Head of caudate nucleus (tissue), 42 donors: ENCODE results near the gene CACNA1I.

Source experiments
- DNase-seq, 42 donors: peaks; one replicate each; pipeline versions ENCODE4 v3.0.0 to v3.0.0-alpha.2; 2020 to 2021; ENCODE audit warnings: mixed read lengths in 7 of 42
- intact Hi-C: fragments of 100-400 bp; cut with DNase I; formaldehyde crosslinking; loops from one replicate; pipeline ENCODE4 v1.15.0; 2022

The CACNA1I gene

DNA sequence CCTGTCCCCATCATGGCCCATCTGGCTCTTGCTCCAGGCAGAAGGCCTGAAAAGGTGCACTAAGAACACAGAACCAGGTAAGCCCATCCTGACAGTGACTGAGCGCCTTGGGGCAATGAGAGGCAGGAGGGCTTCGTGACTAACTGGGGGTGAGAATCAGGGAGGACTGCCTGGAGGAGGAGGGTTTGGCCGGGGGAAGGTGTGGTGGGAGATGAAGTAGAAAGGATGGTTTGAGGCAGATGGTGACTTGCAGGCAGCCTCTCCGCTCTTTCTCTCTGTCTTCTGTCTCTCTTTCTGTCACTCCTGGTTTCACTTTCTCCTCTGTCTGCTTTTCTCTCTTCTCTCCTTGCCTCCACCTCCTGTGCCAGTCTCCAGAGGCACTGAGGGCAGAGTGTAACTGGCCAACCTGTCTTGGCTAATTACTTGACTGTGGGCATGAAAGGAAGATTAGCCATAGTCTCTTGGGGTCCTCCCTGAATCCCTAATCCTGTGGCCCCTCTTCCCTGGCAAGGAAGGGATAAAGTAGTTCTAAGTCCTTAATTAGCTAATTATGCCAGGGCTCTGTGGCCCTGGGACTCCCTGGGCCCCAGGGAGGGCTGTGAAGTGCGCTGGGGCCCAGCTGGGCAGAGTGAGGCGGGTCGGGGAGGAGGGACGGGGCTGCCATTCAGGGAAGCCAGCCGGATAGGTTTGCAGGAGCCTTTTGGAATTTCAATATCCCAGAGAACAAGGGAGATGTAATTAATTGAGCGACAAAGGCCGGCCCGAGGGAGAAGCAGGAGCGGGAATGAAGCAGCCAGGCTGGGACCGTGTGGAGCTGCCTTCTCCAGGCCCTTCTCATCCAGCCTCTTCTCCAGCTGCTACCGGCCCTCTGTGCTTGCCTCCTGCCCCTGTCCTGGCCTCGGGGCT is 61.1 kb downstream of the CACNA1I start:
- intact Hi-C loops: no loop called here
- no peak for DNase-seq

DNA sequence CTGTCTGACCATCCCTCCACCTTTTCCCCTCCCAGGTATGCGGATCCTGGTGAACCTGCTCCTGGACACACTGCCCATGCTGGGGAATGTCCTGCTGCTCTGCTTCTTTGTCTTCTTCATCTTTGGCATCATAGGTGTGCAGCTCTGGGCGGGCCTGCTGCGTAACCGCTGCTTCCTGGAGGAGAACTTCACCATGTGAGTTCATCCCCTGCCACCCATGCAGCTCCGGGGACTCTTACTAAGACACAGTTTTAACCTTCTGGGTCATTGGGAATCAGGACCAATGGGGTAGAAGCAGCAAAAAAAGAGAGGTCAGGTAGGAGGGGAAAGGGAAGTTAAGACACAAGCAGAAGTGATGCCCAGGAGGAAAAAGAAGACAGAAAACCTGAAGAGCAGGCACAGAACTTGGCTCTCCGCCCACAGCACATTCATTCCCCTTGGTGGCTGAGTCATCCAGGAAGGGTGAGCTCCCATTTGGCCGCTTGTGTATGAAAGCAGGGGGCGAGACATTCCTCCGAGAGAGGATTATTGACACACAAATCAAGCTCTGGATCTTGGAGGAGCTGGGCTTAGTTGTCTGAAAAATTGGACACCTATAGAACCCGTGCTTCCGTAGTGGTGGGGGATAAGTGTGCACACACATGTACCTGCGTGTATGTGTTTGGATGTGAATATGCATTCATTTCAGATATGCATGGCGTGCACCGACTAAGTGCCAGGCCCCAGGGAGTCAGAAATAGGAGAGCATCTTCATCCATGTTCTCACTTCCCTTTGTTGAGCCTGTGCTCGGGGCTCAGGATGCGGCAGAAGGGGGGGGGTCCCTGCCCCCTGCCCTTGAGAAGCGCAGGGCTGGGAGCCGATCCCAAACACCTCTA is 64.2 kb downstream of the CACNA1I start:
- peak in 38 of 42 donors; percentile 29 to 85 (median 53) for DNase-seq
- intact Hi-C loops: no loop called here

DNA sequence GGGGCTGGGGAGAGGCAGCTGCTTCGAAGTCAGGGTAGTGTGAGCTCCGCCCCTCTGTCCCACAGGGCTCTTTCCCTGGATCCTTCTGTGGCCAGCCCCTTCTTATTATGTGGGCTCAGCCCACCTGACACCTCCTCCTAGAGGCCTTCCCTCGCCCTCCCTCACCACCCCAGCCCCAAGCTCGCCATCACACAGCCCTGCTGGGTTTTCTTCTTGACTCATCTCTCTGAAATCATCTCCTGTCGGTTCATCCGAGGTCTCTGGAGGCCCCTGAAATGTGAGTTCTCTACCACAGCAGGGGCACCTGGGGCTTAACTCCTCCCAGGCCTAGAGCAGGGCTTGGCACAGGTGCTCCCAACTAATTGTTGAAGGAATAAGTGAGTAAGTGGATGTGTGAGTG is 65.2 kb downstream of the CACNA1I start:
- intact Hi-C loops: no loop called here
- no peak for DNase-seq

DNA sequence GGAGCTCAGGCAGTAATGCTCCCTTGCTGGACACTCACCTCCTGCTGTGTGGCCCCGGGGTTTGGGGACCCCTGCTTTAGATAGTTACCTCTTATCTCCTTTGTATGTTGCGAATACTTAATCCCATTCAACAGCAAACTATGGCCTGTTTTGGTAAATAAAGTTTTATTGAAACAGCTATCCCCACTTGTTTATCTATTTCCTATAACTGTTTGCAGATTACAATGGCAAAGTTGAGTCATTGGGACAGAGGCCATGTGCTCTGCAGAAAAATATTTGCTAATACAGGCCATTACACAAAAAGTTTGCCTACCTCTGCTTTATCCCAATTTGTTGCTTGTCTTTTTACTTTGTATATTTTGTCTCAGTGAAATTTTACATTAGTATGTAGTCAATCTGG is 68.4 kb downstream of the CACNA1I start:
- intact Hi-C loops: no loop called here
- no peak for DNase-seq

DNA sequence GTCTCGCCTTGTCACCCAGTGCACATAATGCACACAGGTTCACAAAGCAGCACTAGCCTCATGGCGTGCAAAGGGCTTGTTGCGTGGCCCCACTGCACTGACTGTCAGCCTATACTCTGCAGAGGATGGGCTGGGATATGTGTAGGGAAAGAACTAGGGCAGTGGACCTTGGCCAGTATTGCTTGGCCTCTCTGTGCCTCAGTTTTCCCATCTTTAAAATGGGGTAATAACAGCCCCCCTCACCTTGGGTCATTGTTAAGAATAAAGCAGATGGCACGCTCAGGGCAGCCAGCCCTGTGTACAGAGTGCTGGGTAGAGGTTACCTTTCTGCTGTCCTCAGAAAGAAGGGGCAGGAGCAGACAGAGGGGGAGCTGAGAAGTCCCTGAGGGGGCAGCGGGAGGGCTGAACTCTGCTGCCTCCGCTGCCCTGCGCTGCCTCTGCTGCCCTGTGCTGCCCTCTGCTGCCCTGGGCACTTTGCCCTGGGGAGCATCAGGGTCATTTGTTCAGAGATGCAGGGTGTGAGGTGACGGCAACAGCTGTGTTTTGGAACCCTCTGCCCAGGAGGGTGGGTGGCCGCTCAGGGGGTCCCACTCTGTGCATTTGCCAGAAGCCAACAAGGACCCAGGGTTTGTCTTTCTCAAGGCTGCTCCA is 71.2 kb downstream of the CACNA1I start:
- intact Hi-C loops: no loop called here
- no peak for DNase-seq

DNA sequence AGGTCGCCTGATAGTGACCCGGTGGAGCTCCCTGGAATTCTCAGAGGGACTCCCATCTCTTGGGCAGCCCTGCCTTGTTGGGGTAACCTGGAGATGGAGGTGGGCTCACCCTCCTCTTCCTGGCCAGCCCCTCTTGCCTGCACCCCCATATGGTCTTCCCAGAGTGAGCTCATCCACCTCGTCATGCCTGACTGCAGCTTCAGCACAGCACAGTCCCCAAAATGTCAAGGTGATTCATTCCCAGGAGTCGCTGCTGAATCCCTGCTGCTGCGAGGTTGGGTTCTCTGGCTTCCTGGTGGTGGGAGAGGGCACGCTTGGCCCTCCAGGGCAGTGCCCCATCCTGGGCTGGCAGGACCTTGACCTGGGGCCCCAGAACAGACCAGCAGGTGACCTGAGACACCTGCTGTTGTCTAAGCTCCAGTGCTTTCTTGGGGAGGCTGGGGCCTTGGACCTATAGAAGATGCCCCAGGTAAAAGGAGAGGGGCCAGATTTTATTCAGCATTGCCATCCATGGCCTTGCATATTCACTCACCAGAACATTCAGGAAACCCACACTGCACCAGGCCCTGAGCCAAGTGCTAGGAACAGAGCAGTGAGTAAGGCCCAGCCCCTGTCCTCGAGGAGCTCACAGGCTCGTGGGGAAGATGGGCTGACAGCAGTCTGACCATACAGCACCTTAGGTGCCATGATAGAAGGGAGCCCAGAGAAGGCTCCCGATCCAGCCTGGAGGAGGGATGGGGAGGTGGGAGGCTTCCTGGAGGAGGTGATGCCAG is 72.9 kb downstream of the CACNA1I start:
- intact Hi-C loops: no loop called here
- peak in 30 of 42 donors; percentile 4 to 77 (median 40) for DNase-seq

DNA sequence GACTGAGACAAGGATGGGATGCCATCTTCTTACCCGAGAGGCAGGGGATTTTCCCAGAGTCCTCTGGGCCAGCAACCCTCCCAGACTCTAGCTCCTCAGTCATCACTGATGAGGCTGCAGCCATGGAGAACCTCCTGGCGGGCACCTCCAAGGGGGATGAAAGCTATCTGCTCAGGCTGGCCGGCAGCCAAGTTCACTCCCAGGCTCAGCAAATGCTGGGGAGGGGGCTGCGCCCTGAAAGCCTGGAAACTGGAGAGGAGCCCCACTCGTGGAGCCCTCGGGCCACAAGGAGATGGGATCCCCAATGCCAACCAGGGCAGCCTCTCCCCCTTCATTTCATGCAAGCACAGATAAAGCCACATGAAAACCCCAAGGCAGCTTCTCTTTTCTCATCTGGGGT is 75.0 kb downstream of the CACNA1I start:
- intact Hi-C loops: no loop called here
- no peak for DNase-seq

DNA sequence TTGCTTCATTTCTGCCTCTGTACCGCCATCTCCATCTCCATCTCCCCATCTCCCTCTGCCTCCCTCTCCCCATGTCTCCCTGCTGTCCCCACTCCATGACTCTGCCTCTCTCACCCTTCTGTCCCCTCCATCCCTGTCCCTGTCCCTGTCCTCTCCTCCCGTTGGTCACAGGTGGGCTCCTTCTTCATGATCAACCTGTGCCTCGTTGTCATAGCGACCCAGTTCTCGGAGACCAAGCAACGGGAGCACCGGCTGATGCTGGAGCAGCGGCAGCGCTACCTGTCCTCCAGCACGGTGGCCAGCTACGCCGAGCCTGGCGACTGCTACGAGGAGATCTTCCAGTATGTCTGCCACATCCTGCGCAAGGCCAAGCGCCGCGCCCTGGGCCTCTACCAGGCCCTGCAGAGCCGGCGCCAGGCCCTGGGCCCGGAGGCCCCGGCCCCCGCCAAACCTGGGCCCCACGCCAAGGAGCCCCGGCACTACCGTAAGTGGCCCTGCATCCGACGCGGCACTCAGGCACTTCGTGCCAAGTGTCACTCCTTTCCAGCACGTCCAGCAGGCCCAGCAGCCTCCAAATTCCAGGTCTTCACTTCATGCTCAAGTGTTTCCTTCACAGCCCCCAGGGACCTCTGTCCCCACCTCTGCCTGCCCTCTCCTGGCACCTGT is 76.0 kb downstream of the CACNA1I start:
- intact Hi-C loops: no loop called here
- DNase-seq: no peak

DNA sequence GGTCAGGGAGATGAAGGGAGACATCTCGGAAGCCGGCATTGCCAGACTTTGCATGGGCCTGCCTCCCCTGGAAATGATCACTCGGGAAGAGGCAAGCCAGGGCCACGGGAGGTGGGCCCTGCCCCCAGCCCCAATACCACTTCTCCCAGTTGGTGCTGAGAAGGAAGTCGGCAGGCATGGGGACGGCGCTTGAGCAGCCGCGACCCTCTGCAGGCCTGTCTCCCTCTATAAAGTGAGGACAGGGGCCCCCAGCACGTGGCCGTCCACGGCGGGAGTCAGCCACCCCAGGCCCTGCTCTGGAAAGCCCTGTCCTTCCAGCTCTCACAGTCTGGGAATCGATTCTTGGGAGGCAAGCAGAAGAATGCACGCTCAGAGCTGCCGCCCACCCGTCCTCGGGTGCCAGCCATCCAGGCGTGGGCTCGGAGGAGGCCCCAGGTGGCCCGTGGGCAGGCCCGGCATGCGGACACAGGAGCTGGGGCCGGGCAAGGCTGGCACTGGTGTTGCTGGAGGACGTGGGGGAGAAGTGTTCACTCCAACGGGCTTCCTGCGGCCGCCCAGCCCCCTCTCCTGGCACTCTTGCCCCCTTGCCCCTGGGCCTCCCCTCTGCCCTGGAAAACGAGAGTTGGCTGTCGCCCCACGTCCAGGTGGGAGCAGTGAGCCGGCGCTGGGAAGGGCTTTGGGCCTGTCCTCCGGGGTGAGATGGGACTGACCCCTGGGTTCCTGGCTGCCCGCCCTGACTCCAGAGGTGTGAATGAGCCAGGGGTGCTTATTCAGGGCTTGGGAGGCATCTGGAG is 77.5 kb downstream of the CACNA1I start:
- peak in 2 of 42 donors; percentile 17 to 46 for DNase-seq
- intact Hi-C loops: no loop called here

DNA sequence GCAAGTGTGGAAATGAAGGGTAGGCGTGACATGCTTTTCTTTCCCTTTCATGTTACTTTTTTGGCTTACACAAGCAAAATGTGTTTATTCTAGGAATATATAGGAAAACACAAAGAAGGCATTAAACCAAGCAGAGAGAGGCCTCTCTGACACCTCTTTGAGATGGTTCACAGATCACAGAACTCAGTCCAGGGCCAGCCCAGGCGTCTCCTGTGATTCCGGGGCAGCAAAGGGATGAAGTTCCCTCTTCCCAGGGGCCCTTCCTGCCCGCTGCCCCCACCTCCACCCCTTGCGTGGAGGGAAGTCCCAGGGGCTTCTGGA is 78.0 kb downstream of the CACNA1I start:
- no peak for DNase-seq
- intact Hi-C loops: no loop called here

DNA sequence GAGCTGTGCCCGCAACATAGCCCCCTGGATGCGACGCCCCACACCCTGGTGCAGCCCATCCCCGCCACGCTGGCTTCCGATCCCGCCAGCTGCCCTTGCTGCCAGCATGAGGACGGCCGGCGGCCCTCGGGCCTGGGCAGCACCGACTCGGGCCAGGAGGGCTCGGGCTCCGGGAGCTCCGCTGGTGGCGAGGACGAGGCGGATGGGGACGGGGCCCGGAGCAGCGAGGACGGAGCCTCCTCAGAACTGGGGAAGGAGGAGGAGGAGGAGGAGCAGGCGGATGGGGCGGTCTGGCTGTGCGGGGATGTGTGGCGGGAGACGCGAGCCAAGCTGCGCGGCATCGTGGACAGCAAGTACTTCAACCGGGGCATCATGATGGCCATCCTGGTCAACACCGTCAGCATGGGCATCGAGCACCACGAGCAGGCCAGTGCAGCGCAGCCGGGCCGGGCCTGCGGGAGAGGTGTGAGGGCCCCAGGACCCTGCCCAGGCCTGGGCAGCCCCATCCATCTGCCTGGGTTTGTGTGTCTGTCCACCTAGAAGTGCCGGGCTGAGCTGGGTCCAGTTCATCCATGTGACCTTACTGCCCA is 79.0 kb downstream of the CACNA1I start:
- intact Hi-C loops: no loop called here
- no peak for DNase-seq

DNA sequence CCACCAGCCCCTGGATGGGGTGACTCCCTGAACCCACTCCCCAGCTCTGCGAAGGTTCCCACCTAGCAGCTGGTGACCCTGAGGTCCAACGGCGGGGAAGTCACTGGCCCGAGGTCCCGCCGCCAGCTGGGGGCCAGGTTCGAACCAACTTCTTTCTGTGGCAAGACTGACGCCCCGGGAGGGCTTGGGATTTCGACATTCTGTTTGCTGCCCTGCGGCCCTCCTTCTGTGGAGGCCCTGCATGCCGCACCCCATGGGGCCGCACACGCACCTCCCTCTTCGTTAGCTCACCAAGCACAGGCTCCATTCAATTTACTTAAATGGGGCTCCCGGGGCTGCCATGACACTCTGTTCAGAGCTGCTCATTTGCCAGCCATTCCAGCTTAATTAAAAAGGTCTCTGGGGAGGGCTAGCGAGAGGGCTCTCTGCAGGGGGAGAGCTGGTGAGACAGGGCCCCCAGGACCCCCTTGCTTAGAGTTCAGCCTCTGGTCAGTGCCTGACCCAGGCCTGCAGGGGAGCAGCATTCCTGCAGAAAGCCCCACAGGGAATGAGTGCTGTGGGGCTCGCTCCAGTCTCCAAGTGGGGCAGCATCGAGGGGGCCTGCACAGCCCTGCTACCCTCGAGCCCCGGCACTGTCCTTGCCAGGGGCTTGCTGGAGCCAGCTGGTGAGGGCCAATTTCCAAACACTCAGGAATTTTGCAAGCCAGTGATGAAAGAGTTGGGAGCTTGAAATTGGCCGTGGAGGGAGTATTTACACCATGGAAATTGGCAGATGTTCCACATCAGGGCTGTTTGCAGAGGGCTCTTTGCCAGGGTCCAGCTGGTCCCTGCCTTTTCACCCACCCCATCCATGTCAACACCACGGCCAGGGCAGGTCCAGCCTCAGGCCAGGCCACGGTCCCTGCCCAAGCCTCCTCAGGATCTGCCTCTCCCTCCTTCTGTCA is 80.8 kb downstream of the CACNA1I start:
- intact Hi-C loops: no loop called here
- DNase-seq: no peak

DNA sequence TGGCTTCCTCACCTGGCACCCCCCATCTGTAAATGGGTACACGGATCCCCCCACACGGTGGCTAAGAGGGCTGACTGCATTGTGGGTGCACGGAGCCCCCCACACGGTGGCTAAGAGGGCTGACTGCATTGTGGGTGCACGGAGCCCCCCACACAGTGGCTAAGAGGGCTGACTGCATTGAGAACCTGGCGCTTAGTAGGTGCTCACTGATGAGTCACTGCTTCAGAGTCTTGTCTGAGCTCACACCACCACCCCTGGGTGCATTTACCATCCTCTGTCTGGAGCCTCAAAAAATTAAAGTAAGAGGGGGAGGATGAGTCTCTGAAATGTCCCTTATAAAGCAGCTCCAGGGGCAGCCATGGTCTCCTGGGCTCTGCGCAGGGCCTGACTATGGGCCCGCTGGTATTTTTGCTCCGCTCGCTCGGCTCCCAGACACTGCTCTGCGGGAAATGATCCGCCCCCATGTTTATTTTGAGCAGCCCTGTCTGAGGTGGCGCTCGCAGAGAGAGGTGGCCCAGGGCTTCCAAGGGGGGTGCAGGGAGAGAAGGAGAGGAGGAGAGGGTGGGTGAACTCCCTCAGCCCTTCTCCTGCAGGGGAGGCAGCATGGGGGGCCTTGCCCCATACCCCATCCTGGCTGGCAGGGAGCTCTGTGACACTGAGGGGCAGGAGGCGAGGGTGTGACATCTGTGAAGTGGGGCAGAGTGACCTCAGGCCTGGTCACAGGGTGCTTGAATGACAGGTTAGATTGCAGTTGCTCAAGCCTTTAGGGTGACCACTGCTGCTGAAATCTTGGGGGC is 82.6 kb downstream of the CACNA1I start:
- no peak for DNase-seq
- intact Hi-C loops: no loop called here

DNA sequence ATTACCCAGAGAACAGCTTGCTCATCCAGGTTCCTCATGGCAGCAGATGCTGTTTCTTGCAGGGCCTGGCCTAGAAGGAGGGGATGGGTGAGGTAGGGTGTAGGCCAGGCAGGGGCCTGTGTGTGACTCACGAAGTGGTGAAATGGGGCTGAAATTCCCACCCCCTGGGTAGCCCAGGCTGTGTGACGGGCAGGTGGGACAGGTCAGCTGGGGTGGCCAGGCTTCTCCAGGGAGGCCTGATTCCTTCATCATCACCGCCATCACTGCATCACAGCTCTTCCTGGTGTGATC is 83.2 kb downstream of the CACNA1I start:
- intact Hi-C loops: no loop called here
- no peak for DNase-seq

DNA sequence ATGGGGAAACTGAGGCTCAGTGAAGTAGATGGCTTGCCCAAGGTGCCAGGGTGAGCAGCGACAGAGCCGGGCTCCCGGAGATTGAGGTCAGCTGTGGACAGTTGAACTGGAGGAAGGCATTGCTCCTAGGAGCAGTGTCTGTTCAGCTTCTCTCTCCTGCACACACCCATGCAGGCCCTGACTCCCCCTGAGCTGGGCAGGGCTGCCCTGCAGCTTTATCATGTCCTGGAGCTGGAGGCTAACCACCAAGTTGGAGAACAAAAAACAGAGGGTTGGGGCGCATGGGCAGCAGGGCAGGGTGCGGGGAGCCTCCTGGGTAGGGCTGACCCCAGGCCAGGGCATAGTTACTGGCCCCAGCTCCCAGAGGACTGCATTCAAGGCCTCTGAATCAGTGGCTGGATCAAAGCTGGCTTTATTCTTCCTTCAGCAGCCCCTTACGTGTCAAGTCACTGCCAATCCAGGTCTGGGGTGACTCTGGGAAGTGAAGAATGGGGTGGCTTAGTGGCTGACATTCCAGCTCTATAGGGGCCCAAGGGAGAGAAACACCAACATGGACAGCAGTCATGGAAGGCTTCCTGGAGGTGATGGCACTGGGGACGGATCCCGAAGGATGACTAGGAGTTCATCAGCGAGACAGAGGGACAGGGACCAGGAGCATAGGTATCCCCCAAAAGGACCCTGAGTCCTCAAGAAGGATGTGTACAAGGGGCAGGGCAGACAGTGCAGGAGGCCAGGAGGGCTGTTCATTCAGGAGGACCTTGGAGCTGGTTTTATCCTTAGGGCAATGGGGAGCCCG is 83.8 kb downstream of the CACNA1I start:
- DNase-seq: no peak
- intact Hi-C loops: no loop called here
